ENCODE measurements around the gene IGF1R.

- TF ChIP-seq CTCF (IDR thresholded peaks at IDR 0.05): no peak
- TF ChIP-seq POLR2A (IDR thresholded peaks at IDR 0.05): no peak
- no peak for TF ChIP-seq POLR2AphosphoS5 (IDR thresholded peaks at IDR 0.05; ENCODE audit: insufficient read depth in 1 of 2, low read depth in 1 of 2)
Observed at GRCh38 chr15:98938799-98939198, 290.5 kb downstream of the IGF1R start.
